ENCODE measurements around the gene R3HDM4.

- no peak for TF ChIP-seq CTCF (IDR thresholded peaks at IDR 0.05)
- no peak for TF ChIP-seq POLR2A (IDR thresholded peaks at IDR 0.05)
- no peak for TF ChIP-seq POLR2AphosphoS5 (IDR thresholded peaks at IDR 0.05)
Measured at GRCh38 chr19:933553-933882, 20.5 kb upstream of the R3HDM4 start.

Measured in gastroesophageal sphincter (tissue), 3 donors.